GM18498 (cell line): ENCODE data around the gene HRNR.

ENCODE experiments used
- ATAC-seq: cut with Tn5 transposase; IDR thresholded peaks from one replicate; pipeline ENCODE4 v1.9.1; 2021; ENCODE audit warnings: mild to moderate bottlenecking, moderate library complexity; ENCODE audit not compliant: unreplicated experiment

The HRNR gene

DNA sequence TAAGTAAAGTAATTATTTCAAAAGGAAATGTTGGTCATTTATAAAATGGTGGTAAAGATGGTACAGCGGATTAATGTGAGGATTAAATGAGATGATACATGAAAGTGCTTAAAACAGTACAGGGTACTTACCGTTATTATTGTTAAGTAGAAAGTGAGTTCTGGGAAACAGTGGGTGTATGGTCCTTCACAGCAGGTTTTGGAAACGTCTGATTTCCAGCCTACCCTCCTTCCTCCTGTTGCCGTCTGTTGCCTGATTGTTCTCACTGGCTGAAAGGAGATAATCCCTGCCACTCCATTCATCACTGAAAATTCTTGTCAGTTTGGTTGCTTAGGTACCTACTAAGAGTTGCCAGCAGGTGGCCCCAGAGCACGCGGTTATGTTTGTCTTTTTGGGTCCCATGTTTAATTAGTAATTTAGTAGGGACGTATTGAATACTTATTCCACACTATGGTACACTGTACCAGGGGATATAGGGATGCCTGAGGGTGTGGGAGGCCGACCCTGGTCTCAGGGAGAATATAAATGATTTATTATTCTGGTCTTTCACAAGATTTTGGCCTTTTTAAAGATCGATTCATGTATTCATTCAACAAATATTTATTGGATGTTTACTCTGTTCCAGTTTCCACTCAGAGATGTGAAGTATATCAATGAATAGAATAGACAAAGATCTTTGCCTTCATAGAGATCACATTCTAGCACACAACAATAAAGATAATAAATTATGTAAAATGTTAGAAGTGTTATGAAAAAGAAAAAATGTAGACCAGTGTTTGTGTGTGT, 34.1 kb downstream of the HRNR start:
- ATAC-seq: peak; percentile 57

DNA sequence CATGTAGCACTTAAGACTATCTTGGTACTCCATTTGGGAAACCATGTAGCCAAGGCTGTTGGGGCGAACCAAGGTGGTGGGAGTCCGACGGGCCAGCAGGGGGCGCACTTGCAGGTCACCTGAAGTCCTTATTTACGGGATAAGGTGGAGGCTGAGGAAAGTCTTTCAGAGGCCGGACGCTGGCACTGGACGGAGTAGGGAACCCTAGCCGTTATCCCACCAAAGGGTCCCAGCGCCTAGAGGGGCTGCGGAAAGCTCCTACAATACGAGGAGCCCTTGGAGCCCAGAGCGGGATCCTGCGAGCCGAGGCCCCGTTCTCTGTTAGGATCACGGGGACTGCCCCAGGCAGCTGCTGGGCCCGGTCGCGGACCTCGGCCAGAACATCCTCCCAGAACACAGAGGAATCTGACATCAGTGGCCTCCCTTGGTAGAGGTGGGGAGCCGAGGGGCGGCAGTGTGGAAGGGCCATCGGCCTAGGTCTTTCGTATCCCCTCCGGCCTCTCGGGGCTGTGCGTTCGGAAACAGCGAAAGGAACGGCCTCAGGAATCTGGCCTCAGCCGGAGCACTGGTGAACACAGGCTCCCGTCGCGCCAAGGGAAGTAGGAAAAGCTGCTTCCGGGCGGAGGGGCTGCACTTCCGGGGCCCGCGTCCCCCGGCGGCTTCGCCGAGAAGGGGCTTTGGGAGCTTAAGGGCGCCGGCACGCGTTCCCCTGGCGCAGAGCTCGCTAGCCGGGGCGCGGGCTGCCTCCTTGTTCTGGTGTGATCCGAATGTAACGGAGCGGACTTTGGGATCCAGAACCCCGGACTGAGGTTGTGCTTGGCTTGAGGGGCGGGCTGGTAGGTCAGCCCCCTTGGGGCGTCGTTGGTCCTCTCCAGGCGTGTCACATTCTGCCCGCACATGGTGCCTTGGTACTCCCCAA, 35.1 kb downstream of the HRNR start:
- ATAC-seq: no peak

DNA sequence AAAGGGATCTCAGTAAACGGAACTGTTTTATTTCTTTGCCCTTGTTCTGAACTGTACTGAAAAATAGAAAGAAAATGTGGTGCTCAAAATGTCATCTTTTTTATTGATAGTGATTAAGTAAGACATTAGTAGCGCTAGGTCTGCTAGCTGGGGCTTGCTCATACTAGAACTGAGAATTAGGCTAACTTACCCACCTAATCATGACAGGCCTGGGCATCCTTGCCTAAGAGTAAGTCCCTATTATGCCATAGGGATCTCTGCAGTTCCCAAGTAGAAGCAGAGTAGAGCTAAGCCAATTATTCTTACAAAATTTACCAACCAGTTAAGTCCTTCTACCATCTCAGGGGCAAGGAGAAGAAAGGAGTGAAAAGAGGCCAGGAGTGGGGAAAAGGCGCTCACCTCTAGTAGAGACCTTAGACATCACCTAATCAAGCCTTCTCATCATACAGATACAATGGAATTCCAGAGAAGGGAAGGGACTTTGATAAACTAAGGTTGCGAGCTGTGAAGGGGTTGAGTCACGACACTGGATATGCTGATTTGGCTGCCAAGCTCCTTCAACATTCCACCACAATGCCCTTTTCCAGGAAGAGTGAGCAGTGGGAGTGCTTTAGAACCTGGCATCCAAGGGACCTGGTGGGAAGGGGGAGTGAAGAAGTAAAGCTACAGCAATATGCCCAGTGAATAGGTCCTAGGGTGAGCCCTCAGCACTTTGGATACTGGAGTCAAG, 37.3 kb downstream of the HRNR start:
- ATAC-seq: no peak

DNA sequence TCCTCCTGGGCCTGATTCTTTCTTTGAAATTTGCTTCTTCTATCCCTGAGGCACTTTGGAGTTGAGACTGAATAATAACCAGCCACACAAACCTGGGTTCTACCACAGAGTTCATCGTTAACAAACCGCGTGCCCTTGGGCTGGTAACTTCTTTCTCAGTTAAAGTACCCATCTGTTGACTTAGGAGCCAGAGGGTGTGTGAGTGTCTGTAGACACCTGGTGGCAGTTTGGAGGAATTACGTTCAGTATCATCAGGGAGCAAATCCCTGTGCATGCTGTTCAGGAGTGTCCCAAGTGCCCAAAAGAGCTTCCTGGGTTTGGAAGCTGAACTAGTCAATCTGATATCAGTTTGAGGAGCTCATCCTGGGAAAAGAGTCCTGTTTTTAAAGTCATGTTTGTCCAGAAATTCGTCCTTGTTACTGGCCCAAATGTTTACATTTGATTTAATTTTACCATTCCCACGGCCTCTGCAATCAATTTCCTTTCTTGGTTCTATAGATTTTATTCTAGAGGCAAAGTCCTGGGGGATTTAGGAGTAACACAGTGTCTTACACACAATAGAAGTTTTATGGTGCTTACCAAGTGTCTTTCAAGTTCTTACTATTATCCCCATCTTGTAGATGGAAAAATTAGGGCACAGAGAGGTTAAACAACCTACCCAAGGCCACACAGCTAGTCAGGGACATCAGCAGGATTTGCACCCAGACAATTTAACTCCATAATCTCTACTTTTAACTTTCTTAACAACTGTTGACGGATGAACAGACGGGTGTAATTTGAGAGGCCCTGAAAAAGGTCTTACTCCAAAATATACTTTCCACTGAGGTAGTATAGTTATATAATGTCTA, 38.2 kb downstream of the HRNR start:
- ATAC-seq: peak; percentile 69

DNA sequence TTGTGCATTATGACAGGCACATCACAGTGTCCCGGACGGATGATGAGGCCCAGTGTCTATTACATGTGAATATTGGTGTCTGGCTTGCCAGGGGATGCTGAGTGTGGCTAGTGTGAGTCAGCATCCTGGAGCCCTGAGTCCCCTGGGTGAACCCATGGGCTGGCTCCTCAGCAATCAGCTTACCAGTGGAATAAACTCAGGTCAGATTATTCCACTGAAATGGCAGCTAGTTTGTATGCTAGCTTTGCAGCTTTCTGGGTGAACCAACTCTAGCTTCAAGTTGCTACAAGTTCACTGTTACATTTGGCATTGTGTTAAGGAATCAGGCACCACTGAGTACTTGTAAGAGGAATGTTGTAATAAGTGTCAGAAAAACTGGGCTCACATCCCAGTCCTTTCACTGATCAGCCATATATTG, 41.0 kb downstream of the HRNR start:
- no peak for ATAC-seq

DNA sequence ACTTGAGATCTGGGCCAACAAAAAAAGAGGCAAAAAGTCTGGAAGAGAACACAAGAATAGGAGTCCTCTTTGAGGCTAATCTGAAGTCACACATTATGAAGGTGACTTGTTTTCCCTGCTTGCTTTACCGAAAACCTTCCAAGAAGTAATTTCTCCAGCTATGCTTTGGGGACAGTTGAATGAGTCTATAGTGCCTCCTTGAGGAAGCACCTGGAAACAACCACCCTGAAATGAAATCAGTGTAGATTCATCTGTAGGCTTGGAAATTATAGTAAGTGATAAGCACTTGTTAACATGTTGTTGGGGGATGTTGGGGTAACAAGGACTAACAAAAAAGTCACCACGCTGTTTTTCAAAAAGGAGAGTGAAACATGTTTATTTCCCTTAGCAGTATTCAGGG, 41.6 kb downstream of the HRNR start:
- ATAC-seq: no peak

DNA sequence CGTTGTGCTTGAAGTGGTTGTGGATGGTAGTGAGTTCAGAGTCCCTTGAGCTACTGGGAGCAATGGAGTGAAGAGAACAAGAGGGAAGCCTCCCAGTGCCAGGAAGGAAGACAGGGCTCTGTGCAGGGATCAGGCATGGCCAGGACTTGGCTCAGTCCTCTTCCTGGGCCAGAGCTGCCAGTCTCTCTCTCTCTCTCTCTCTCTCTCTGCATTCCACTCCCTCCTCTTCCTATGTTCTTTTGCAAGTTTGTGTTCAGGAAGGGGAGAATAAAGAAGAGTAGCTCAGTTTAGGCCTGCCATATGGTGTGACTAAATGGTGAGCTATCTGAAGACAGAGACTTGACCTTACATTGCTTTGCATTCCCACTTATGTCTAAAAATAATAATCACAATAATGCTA, 44.4 kb downstream of the HRNR start:
- ATAC-seq: no peak

DNA sequence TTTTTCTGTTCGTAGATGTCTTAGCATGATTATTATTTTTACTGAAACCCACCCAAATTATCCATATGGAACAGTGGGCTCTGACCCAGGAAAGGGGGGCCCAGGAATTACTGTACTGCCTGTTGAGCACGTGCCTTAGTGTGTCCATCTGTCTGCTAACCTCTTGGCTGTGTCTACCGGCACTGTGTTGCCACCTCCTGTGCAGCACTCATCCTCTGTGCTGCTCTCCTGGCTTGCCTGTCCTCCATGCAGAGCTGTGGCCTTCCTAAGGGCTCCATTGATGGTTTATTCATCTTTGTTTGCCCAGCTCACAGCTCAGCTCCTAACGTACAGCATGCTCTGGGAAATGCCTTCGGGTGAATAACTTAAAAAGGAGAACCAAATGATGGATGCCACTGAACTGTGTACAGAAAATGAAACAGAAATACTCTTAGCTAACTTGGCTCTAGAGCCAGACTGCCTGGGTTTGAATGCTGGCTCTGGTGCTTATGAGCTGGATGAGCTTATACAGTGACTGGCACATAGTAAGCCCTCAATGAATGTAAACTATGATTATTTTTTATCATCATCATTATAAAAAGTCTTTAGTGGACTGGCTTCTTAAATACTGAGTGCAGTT, 53.6 kb downstream of the HRNR start:
- no peak for ATAC-seq

DNA sequence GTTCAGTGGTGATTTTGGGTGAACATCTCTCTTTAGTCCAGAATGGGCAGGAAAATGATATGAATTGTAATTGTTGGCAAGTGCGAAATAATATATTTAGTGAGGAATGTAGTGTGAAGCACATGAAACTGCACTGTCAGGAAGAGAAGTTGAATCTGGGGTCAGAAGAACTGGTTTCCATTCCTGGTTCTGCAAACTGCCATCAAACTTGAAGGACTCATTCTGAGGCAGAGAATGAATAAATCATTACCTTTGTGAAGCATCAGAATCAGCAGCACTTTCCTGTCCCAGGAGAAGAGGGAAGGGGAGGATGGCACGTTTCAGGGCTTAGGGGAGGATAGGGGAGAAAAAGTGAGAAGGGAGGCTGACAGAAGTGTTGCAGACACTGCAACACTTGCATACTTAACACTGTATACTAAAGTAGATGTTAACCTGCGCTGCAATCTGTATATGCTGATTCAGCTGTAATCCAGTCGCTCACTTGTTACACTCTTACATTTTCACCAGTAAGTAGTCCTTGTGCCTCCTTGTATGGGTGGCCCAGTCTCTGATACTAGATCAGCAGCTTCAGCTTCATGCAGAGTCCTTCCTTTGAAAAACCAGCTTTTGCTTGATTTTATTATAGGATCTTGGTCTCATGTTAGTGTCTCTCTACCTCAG, 54.5 kb downstream of the HRNR start:
- no peak for ATAC-seq

DNA sequence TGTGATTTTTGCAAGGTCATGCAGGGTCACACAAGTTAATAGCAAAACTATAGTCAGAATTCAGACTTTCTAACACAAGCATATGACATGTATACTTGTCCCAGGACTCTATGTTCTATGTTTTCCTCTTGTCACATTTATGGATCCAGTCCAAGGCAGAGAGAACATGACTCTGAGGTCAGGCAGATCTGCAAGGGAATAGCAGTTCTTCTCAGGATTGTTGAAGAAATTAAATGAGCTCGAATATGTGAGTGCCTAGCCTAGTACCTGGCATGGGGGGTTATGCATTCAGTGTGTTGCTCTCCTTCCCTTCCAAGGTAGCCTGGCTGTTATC, 55.5 kb downstream of the HRNR start:
- no peak for ATAC-seq

DNA sequence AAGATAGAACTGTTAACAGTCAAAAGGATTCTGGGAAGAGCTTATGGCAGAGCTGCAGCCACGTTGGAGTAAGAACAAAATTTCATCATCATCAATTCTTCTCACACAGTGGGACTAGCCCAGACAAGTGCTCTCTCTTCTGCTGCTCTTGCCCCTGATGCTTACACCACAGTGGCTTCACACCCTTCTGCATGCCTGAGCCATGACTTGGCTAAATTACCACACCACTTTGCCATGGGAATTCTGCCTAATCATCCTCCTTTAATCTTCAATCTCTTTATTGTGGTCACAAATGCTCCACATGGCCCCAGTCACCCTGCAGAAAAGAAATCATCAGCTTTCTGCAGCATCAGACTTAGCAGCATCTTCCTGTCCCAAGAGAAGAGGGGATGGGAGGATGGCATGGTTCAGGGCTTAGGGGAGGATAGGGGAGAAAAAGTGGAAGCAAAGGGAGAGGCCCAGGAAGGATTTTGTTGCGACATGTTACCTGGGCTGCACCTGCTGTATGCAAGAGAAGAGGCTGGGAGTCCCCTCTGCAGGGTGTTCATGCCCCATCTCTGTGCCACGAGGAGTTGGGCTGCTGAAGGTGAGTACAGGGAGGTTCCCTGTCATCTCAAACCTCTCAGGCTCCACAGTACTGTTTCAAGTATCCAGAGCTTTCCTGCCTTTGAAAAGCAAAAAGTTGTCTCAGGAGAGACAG, 56.0 kb downstream of the HRNR start:
- ATAC-seq: no peak

DNA sequence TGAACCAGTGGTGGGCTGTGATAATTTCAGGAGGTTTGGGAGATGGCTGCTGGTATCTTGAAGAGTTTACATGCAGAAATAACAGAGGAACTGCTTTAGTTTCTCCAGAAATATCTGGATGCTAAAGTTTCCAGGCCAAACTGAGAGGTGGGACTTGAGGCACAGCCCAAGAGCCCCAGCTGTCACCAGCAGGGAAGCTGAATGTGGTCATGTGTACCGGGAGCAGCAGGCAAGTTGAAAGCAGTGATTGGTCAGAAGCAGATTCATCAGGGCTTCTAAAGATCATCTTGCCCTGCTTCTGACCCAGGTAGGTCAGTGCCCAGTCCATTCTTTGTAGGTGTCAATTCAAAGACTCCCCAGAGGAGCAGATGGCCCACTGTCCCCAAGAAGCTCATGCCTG, 57.0 kb downstream of the HRNR start:
- no peak for ATAC-seq

DNA sequence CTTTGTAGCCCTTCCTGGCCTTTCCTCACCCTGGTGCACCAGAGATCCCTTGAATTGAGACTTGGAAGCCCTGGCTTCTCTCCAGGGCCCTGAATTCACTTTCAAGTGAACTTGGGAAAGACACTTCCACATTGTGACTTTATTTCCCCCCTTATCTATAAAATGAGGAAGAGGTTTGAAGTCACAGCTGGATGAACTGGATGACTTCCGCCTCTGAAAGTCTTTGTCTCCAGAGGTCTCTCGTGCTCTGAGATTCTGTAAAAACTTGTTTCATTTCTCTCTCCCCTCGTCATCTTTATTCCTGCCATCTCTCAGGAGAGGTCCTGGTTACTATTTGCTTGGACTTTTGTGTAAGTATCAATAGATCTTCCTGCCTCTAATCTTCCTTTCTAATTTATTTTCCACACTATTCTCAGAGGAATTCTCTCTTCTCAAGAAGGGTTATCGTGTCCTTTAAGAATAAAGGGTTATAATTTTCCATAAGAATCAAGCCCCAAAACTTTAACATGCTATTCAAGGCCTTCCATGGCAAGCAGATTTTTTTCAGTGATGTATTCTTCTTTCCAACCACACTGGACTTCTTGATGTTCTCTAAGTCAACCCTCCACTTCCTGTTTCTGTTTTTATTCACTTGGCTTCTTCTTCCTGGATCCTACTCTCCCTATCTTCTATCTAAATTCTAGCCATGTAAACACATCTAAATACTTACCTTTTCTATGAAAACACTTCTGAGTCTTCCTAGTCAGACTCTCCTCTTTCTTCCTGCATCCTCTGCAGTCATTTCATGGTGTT, 58.5 kb downstream of the HRNR start:
- ATAC-seq: no peak

DNA sequence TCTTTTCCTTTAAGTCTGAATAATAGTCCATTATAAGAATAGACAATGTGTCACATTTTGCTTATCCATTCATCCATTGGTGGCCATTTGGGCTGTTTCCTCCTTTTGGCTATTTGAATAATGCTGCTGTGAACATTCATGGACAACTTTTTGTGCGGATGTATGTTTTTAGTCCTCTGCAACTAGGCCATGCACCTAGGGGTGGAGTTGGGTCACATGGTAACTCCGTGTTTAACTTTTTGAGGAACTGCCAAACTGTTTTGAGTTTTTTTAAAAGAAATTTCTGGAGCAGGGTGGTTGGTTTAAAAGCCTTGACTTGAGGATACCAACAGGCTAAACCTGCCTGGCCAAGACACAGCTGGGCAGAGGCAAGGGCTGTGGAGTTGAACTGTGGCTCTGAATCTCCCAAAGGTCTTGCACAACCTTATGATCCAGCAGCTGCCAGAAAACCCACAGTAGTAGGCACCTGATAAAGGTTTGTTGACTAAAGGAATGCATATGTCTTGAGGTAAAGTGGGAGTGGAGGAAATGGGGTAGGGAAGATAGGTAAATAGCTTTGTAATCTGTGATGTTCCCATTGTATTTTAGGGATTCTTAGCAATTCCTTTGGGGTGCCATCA, 59.4 kb downstream of the HRNR start:
- no peak for ATAC-seq

DNA sequence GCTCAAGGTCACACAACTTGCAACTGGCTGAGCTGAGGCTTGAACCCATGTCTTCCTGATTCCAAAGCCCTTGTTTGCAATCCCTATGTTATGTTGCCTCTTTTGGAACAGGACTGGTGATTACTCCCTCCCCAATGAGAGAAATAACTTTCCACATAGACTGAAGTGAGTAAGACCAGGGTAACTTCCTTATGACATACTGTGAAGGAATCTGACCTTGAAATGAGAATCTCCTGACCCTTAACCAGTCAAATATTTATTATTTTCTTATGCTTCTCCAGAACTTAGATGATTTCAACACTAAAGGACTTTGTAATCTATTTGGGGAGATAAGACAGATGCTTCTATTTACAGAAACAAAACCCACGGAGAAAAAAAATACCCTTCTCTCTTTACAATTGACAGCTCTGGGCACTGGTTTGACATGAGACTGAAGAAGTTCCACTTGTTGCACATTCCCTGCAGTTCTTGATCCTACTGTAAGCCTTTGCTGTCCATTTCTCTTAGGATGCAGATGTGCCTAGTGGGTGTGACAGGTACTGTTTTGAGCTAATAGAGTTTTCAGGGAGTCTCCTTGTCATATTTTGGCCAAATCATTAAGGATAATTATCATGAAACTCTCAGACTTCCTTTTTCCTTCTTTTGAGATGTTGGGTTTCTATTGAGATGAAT, 61.1 kb downstream of the HRNR start:
- no peak for ATAC-seq
